ENCODE data around the gene MTMR10.

The MTMR10 gene

DNA sequence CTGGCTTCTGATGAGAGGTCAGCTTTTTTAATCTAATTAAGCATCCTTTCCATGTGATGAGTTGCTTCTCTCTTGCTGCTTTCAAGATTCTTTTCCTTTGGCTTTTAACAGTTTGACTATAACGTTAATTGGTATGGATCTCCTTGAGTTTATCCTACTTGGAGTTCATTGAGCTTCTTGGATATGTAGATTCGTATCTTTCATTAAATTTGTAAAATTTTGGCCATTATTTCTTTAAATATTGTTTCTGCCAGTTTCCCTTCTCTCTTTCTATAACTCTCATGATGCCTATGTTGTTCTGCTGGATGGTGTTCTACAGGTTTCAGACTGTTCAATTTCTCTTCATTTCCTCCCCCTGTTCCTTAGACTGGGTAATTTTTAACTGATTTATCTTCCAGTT is 21.0 kb upstream of the MTMR10 start:
- no peak for DNase-seq (ENCODE audit: low spot score)

DNA sequence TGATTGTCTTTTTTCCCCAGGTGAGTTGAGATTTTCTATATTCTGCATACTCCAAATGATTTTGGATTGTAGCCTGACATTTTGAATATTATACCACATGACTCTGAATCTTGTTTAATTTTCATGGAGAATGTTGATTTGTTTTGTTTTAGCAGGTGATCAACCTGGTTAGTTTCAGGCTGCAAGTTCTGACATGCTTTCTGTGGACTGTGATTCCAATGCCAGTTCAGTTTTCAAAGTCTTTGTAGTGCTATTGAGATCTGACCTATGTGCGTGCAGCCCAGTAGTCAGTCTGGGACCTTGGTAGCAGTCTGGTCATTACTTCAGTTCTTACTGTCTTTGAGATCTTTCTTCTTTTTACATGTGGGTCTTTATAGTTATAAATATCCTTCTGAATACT is 18.6 kb upstream of the MTMR10 start:
- no peak for DNase-seq (ENCODE audit: low spot score)

DNA sequence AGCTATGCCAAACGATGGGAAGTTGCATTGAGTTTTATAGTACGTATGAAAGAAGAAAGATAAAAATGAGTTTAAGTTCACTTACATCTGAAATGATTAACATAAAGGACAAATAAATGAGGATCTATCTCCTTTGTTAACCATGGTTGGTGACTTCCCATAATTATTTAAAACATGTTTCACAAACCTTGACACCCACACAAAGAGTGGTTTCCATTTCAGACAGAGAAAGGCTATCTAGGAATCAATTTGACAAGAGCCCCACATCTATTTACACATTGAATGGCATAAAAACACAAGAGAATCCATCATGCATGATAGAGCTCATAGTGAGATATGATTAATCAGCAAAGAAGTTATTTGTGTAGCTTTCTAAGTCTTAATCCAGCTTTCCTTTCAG is 14.2 kb upstream of the MTMR10 start:
- no peak for DNase-seq (ENCODE audit: low spot score)

DNA sequence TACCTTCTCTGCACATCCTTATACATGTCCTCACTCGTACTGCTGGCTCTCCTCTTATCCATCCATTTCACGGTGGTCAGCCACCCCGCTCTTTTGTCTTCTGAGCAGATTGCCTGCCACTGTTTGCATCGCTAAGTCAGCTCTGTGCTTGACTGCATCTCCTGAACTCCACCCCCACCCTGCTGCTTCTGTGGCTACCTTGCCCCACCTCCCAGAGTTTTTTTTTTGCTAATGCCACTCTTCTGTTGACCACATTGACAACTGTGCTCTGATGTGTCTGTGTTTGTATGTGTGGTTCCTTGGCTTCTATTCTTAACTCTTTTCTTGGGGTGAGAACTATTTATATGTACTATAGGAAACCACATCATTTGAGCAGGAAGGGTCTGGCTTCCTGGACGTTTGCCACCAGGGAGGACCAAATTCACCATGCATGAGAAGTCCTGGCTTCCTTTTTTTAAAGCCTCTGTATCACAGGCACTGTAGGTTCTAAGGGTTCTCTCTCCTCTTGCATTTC is 12.8 kb upstream of the MTMR10 start:
- no peak for DNase-seq (ENCODE audit: low spot score)

DNA sequence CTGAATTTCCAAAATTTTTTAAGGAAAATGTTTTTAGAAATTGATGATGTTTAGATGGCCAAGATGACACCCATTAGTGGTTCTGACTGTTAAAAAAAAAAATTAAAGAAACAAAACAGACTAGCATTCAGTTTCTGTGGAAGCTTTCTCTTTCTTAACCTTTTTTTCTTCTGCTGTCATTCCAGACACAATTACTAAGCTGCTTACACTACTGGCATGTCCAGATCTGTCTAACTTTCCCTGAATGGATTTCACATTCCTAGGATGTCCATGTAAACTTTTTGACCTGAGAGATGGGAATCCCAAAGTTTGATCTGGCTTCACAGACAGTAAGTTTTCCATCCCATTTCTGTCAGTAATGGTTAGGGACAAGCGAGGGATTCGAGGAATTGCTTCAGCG is 10.3 kb upstream of the MTMR10 start:
- no peak for DNase-seq (ENCODE audit: low spot score)

DNA sequence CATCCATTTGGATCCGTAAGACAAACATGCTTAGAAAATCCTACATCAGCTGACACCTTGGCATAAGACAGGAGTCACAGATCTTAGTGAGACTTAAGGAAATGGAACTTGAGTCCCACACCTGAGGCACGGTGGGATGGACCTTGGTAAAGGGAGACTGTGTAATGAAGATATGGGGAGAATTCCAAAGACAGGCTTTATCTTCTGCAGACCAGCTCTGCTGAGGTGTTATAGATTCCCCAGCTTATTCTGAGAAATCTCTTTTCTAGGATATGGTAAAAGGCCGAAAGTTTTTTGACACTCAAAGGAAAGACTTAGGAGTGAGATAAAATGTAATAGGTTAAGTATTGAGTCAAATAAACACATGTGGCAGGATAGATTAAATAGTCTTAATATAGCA is 8.3 kb upstream of the MTMR10 start:
- no peak for DNase-seq (ENCODE audit: low spot score)

DNA sequence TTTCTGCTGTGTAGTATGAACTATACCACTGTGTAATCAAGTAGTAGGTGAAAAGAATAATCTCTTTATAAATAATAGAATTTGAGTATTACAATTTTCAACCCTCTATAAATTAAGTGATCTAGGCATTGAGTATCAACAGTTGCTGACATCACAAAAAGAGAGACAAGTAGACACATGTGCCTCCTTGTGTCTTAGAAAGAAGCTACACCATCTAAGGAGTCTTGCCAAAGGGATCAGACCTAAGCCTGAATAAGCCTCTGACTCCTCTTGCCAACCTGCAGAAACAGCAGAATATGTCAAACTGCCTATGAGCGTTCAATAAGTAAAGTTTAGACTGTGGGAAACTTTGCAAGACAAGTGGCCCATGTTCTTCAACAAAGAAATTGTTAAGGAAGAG is 5.8 kb upstream of the MTMR10 start:
- DNase-seq (ENCODE audit: low spot score), result no peak

DNA sequence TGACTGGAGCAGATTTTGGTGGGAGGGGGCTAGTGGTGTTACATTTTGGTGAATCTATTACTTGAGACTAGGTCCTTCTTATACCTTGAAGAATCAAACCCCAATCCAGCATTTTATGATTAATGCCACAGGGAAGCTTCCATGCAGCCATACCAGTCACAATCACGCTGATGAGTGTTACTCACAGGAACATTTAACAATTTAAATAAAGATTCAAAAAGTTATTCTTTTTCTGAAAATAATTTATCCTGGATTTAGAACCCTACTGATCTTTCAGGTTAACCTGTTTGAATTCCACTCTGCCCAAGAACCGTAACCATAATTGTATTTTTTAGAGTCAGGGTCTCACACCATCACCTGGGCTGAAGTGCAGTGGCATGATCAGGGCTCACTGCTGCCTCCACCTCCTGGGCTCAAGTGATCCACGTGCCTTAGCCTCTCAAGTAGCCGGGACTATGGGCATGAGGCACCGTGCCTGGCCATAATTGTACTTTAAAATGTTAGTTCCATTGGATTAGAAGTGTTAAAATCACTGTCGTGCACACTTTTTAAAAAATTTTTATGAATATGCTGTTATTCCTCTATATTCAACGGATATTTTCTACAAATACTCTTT is 929 bp upstream of the MTMR10 start:
- DNase-seq (ENCODE audit: low spot score), result peak; percentile 9

DNA sequence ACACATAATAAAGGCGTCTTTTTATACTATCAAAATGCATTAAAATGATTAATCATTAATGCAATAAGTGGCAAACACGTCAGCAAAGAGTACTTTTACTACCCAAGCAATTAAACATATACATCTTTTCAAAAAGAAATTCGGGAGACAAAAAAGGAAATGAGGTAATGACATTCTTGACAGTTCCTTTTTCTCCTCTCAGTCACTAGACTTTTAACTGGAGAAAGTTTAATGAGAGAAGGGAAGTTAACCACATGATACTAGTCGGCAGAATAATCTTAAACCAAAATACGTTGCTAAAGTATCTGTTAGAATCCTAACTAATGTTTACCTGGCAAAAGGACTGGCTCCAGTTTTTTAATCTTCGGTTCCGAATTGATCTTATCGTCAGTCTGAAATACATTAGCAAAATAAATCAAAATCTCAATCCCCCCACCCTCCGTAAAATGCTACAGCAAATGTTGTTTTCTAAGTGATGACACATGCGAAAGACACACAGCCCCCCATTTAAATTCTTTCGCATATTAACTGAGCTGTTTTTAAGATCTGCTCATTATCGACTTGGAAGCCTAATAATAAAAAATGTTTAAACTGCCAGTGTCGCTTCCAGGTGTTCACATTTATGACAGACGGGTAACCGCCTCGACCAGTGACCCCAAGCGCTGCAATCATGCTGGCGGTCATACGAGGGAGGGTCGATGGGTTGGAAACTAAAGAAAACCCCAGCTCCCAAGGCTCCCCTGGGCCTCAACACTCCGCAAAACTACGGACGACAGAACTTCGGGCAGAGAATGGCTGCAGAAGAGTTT is 778 bp downstream of the MTMR10 start:
- peak; percentile 15 for DNase-seq (ENCODE audit: low spot score)

DNA sequence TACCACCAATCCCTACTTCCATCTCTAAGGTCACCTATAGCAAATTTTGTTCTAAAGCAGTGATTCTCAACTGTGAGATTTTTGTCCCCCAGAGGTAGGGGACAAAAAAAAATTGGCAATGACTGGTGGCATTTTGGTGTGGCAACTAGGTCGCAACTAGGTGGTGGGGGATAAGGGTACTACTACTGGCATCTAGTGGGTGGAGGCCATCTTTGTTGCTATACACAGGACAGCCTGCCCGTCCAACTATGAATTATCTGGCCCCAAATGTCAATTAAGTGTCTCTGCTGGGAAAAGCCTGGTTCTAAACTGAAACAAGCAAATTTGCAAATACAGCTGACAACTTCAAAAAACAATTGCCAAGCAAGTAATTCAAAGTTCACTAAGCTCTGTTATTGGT is 1.4 kb downstream of the MTMR10 start:
- peak; percentile 22 for DNase-seq (ENCODE audit: low spot score)

DNA sequence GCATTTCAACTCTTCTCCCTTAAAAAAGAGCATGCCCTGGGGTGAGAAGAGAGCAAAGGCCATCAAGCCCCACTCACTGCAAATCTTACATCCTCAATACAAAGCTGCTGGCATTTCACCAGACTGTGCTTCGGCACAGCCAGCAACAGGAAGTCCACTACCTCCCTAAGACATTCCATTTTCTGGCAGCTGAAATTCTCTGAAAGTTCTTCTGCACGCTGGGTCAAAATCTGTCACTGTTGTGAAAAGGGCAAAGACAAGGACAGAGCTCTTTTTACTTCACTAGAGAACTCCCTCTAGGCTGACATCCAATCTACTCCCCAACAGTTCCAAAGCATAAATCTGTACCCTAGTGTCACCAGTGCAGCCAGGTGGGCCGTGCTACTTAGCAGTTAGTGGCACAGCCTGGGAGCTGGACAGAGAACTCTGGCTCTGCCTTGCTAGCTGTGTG is 6.3 kb downstream of the MTMR10 start:
- DNase-seq (ENCODE audit: low spot score), result no peak

DNA sequence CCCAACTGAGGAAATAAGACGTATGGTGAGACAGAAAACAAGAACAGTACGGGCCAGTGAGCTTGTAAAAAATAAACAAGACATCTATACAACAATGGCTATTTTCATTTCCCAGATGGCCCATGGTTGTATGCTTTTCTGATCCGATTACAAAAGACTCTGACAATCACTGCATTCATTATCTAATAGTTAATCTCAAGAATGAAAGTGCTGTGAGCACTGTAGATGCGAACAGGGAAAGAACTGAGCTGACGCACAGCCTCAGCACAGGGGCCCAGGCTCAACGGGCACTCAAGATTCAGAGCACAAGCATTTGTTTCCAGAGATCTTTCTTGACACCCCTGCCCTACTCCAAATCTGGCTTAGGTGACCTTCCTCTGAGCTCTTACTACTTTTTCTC is 6.9 kb downstream of the MTMR10 start:
- no peak for DNase-seq (ENCODE audit: low spot score)

DNA sequence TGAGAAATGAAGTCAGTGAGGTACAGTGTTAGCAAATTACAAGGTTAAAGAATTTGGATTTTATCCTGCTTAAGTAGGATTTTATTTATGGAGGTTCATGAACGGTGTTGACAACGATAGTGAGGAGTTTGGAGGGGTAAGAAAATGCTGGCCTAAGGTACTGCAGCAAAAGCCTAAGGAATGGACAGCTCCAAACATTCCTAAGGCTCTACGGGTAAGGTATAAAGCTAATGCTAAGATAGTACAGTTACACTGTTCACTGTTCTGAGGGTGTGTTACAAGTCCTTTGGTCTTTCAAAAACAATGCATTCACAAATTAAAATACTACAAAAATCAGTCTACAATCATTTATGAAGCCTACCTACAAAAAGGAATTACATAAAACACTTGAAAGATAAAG is 7.3 kb downstream of the MTMR10 start:
- no peak for DNase-seq (ENCODE audit: low spot score)

DNA sequence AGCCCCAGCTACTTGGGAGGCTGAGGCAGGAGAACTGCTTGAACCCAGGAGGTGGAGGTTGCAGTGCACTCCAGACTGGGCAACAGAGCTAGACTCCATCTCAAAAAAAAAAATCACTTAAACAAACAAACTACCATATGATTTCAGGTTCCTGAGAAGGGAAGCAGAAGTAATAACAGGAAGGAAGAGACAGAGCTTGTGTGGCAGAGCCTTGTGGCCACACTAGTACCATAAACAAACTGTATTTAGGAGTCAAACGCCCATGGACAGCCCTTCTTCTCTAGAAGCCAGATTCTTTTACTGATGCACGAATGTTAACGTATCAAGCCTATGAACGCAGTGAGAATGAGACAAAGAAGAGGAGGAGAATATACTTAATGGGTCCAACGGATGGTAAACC is 12.0 kb downstream of the MTMR10 start:
- no peak for DNase-seq (ENCODE audit: low spot score)

DNA sequence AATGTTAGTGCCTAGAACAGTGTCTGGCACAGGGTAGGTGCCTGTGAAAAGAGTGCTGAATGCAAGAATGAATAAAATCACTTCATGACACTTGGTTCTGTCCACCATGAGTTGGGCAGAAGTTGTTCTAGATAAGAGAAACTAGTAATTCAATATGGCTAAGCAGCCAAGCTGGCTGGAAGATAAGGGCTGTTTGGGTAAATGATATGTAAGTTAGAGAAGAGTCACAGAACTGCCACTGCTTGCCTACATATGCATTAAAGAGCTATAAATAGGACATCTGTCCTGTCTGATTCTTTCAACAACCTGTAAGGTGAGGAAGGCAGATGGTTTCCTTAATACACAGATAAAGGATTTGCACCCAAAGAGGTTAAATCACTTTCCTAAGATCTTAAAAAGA is 13.1 kb downstream of the MTMR10 start:
- DNase-seq (ENCODE audit: low spot score), result no peak

DNA sequence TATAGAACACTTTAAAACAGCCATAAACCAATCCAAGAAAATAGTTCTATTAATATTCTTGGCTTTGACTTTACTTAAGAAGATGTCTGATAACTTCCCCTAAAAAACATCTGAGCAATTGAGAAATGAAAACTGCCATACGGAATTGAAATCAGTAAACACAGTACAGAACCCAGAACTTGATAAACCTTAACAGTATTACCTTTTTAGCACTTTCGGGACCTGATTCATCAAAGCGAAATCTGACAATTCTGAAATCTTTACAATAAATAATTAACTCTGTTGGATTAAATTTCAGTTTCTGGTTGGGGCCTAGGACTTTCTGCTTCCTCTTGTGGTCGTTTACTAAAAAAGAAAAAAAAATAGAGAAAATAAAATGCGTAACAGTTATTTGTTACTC is 17.3 kb downstream of the MTMR10 start:
- no peak for DNase-seq (ENCODE audit: low spot score)

DNA sequence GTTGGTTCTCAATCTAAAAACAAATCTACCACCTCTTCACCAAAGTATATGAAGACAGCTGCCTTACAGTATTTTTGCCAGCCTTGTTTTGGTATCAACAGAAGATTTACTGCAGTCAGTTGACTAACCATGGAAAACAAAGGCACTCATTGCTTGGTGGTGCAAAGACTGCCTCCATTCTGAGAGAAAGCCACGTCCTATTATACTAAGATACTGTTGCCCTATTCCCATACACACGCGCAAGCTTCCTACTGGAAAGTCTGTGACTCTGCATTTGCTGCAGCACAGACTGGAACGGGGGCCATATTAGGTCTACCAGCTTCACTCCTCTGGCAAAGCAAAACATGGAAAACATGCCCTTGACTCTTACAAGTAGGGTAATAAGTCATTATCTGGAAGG is 18.0 kb downstream of the MTMR10 start:
- DNase-seq (ENCODE audit: low spot score), result no peak

DNA sequence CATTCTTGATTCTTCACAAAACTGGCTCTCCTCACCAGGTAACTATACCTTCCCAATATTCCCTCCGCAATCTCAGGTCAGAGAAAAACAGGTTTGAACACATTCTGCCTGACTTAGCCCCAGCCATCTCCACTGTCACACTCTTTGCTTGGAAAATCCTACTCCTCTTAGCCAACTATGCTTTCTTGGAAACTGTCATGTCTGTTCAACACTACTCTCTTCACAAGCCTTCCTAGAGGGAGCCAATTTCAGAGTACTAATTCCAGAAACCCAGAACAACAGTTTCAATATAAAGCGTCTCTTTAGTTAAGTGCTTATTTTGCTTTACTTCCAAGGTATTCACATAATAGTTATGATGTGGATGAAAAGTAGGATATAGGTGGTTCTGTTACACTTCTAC is 21.7 kb downstream of the MTMR10 start:
- no peak for DNase-seq (ENCODE audit: low spot score)

DNA sequence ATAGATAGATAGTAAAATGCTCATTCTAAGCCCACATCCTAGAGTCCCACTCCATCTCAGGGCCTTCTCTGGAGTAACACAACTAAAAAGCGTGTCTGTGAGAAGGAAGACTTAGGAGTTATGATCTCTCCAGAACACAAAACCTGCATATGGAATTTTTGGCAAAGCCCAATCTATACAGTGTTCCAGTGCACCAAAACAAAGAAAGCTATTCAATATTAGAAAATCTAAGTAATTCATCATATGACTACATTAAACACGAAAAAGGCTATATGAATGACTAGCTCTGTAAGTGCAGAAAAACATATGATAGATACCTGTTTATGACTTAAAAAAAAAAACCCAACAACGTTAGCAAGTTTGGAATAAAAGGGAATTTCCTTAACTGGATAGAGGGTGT is 27.7 kb downstream of the MTMR10 start:
- no peak for DNase-seq (ENCODE audit: low spot score)

DNA sequence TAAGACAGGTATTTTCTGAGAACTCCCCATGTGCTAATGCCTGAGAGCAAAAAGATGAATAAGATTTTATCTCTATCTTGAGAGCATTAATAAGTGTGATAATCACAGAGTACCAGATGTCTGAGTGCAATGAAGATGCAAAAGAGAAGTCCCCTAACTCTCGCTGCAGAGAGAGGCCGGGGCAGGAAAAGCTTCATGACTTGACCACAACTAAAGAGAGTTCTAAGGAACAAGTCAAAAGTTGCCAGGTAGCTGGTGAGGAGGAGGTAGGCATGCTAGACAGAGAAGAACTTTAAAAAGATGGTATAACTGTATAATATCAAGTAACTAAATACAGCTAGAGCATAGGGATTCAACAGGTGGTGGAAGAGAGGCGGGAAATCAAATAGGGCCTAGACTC is 28.8 kb downstream of the MTMR10 start:
- DNase-seq (ENCODE audit: low spot score), result no peak

DNA sequence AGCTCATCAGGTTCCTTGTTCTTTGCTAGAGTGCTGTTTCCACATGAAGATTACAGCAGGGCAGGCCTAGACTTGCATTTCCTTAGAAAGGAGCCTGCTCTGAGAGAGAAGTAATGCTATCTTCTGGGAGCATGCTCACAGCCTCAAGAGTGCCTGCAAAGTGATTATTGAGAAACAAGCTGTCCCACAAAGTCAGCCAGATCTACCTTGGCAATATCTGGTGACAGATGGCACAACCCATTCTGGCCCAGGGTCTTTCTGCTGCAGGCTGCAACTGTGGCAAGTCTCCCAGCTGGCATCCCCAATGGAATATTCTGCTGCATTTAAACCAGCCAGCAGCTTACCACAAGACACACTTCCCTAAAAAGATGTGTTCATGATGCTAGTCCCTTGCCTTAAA is 29.3 kb downstream of the MTMR10 start:
- DNase-seq (ENCODE audit: low spot score), result no peak

DNA sequence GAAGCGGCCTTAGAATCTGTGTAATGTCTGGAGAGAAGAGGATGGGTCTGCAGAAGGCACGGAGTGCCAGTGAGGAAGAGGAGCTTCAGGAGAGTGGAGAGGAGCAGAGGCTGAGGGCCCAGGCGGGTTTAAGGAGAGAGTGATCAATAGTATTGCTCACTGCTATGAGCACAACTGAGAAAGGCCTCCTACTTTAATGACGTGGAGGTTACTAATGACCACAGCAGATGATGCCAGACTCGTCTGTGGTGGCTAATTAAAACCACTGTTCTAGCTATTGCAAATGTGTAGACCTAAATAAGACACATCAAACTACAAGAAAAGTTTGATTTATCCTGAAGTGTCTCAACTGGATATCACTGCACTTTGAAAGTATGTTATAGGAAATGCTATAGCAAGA is 33.2 kb downstream of the MTMR10 start:
- DNase-seq (ENCODE audit: low spot score), result no peak

DNA sequence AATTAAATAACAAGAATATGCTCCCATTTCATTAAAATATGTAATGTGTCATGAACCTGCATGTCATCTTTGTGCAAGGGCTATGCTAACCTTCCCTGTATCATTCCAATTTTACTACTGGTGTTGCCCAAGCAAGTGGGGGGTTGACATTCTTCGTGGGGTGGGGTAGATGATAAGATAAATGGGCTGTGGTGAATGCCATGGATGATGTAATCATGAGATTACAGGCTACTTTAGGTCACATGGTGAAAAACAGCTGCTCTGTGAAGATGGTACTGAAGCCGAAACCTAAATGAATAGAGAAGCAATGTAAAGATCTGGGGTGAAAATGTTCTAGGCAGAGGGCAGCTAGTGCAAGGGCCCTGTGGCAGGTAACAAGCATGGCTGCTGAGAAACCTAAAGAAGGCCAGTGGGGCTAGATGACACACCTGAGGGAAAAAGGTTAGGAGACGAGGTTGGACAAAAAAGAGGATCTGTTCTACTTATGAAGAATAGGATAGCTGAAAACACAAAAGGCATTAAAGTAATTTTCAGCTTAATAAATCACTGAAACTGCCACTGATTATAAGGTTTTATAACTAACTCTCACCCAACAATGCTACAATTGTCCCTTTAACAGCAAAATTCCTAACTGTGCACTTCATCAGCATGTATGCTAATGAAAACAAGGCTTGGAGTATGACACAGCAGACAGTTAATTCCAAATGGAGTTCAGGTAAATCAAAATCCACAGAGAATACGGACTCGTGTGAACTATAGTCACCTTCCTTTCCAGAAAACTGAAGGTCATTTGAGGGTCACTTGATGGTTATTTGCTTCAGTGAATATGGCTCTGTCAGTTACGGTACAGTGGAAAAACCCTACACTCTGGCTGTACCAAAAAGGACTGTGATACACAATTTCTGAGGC is 35.0 kb downstream of the MTMR10 start:
- DNase-seq (ENCODE audit: low spot score), result no peak

All from LoVo (cell line).